GM19193 (cell line): ENCODE data around the gene BANF2.

ENCODE experiments used
- POLR2A ChIP-seq: IDR thresholded peaks from 4 replicates; pipeline ENCODE4 v1.6.1; 2011; ENCODE audit not compliant: insufficient read depth, insufficient read length; ENCODE audit errors: extremely low read depth

Gene BANF2

GRCh38 chr20:17688965-17689364 is 10.8 kb upstream of the BANF2 start:
- no peak for TF ChIP-seq POLR2A

DNA sequence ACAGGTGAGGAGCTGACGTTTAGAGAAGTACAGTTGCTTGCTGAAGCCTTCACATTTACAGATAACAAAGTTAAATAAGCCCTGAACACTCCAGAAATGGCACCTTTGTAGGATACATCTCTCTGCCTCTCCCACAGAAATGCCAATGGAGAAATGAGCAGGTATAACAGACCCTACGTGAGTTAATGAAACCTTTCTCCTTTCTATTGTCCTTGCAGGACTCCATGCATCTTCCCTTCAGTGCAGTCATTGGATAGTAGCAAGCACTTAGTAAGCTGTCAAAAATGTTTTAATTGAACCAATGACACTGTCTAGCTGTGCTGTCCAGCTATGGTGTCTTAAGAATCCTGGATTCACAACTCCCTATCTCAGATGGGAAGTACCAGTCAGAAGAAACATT is 9.6 kb upstream of the BANF2 start:
- TF ChIP-seq POLR2A = no peak

DNA sequence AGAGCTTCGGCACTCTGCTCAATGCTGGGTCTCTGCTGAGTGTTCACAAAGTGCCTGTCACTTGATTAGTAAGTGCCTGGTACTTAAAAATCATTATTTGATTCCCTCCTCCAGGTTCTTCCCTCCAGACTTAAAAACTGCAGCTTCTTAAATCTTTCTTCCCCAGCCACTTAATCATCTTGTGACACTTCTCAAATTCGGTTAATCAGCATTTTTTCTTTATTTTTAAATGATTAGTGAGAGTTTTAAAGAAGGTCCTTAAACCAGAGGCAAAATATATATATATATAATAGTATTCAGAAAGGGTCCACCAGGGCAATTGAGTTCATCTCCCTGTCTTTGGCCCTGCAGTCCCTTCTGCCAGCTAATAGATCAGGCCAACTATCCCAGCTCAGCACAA is 8.0 kb upstream of the BANF2 start:
- TF ChIP-seq POLR2A = no peak

DNA sequence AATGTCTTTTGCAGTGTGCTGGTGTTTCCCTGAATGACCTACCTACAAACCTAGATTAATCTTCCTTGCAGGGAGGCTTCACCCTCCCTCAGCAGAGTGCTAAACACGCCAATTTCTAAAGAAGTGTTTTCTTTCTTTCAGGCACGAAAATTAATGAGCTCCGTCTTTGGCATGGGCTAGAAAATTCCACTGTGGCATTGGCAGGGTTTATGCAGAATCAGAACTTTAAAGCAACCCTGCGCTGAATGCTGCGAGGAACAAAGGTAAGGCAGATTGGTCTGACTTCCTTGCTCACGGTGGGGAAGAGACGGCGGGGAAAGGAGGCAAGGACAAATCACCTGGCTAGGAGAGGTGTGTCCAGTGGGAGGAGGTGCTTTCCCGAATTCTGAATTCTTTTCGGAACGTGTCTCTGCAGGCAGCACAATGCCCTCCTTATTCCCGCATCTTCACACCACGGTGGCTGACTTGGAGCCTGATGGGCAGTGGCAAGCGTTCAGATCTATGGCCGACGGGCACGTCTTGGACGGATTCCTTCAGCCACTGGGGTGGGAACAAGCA is 6.2 kb upstream of the BANF2 start:
- no peak for TF ChIP-seq POLR2A

DNA sequence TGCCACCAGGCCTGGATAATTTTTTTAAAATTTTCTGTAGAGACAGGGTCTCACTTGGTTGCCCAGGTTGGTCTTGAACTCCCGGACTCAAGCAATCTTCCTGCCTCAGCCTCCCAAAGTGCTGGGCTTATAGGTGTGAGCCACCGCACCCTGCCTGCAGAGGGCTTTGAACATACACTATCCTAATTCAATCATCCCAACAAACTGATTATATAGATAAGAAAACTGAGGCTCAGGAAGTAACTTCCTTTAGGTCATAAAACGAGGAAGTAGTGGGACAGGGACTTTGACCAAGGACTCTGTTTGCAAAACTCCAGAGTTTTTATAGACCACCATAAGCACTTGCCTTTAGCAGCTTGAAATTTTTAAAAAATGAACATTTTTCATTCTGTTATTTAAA is 5.0 kb upstream of the BANF2 start:
- TF ChIP-seq POLR2A = no peak

GRCh38 chr20:17696287-17696686 is 3.5 kb upstream of the BANF2 start:
- no peak for TF ChIP-seq POLR2A

- TF ChIP-seq POLR2A = no peak
These were observed 2.6 kb upstream of the BANF2 start for GRCh38 chr20:17697171-17697570.

DNA sequence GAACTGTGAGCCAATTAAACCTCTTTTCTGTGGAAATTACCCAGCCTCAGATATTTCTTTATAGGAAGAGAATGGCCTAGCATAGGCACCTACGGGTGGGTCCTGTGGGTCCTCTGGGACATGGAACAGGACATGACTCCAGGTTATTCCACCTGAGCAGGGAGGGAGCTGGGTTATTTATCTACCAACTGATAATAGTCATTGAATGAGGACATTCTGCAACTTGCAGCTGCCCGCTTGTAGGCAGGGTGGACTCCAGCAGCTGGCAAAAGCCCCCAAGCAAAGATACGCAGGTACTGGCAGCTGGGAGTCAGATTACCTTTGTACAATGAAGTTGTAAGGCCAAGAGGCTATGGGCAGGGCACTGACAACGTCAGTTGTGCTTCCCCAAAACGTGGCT is 1.4 kb upstream of the BANF2 start:
- TF ChIP-seq POLR2A = no peak

DNA sequence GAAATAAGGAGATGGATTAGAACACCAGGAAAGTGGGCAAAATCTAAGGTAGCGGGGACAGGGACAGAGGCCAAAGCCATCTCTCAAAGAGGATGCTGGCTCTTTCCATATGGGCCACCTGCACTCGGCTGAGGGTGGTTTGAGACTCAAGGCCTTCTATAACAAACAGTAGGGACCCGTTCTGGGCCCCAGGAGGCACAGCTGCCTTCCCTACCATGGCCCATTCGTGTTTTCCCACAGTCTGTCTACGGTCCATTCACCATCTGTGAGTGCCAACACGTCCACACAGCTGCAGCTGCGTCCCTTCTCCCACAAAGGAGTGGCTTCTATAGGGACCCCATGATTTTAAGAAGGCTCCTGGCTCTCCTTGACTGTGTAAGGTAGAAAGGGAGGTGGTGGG is 871 bp downstream of the BANF2 start:
- no peak for TF ChIP-seq POLR2A

DNA sequence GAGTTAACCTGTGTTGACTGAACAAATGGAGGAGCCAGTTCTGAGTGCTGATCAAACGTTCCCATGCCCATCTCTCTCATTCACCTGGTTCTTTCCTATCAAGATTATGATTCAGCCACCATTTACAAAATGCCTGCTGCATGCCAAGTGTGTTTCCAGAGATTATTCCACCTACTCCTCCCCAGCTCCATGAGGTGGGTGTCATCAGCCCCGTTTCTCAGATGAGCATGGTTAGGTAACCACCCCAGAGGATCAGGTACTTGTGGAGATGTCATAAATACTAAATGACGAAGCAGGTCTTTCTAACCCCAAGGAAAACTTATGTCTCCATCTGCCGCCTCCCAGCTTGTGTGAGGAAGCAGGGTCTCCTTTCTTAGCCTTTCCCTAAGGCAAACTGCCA is 2.1 kb downstream of the BANF2 start:
- no peak for TF ChIP-seq POLR2A

DNA sequence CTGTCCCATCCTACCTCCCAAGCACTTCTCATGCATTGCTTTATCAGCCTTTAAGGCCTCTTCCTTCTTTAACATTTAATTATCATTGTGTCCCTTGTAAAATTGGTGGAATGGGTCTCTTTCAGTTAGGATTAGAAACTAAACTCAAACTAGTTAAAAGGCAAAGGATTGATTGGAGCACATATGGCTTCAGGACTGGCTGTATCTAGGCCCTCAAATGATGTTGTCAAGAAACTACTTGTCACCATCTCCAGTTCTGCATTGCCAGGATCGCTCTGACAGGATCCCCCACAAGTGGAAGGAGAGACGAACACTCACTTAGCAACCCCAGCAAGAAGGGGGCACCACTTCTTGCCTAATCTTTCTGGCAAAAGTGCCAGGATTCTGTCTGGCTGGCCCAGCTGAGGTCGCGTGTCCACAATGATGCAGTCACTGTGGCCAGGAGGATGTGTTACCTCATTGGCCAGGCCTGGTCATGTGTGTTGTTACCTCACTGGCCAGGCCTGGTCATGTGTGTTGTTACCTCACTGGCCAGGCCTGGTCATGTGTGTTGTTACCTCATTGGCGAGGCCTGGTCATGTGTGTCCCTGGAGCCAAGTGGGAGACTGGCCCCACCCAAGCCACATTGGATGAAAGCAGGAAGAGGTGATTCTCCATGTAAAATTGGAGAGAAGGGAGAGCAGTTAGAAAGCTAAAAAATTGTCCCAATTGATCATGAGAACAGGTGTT is 5.0 kb downstream of the BANF2 start:
- no peak for TF ChIP-seq POLR2A

DNA sequence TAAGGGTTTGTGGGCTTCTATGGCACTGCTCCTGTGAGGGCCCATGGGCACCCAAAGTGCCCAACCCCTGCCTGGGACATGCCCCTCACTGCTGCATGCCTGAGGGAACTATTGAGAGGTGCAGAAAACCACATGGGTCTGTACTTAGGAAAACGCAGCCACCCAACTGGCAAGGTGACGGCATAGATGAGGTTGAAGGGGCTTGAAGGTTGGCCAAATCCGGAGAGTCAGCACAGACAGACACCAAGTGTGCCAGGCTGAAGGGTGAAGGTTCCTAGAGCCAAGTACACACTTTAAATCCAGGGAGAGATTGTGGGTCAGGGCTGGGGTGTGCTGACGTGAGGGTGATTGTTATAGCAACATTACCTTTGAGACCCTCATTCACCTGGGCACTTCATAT is 6.2 kb downstream of the BANF2 start:
- TF ChIP-seq POLR2A = no peak

- no peak for TF ChIP-seq POLR2A
These were observed 6.9 kb downstream of the BANF2 start for GRCh38 chr20:17706632-17707031.

DNA sequence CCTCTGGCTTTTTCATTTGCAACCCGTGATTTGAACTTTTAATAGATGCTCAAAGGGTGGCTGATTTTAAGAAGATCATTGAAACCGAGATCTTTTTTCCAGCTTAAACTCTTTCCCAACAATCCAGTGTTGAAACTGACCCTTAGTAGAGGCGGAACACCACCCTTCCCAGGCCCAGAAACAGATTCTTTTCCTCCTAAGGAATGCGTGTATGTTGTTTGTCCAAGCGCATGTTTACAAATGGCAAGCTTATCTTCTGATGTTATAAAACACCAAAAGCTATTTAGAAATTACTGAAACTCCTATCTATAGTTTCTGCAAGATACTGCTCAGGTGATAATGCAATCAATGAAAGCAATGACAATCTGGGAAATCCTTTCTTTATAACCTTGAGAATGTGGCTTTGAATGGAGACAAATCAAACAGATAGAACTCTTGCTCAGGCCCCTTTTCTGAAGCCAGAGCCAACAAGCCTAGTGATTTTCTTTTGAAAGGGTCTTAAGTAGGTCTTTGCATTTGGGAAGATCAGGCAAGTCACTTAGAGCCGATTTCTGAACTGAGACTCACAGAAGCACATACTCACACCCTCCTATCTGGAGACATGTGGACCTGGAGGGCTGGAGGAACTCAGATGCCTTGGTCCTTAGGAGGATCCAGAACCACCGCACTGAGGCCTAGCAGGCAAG is 9.1 kb downstream of the BANF2 start:
- TF ChIP-seq POLR2A = no peak

GRCh38 chr20:17709361-17710293 is 9.9 kb downstream of the BANF2 start:
- no peak for TF ChIP-seq POLR2A
